Germinal center (tissue), 1 donor: Measurements from ENCODE around the gene KLC1.

Source experiments
- DNase-seq: peaks from one replicate; pipeline ENCODE4 v3.0.0; 2012; ENCODE audit warnings: mixed read lengths, low spot score

The KLC1 gene

DNA sequence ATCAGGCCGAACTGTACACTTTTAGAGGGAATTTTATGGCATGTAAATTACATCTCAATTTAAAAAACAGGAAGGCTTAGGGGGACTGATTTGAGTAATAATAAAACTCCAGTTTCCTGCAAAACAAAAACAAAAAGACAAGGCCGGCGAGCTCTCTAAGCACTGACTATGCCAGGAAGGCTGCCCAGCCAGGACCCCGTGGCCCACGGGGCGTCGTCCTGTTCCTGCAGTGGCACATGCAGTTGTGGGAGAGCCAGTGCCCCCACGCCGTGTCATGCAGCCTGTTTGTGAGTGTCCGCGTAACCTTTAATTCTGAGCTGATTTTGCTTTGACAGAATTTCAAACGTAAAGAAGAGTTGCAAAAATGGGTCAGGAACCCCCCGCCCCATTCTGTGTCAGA, 75.7 kb downstream of the KLC1 start:
- DNase-seq, result no peak

DNA sequence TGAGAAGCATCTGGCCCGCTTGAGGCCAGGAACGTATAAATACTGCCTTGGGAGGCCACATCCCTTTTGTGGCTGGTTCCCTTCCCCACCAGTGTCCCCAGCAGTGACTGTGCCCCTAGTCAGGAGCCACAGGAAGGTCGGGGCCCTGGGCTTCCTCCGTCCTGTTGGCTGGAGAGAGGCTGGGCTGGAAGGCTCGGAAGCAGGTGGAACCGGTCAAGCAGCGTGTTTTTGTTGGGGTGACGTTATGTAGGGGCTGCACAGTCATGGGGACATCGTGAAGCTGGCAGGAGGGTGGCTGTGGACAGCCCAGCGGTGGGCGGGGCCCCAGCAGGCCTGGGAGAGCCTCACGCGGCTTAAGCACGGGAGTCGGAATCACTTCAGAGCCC, 76.1 kb downstream of the KLC1 start:
- no peak for DNase-seq

DNA sequence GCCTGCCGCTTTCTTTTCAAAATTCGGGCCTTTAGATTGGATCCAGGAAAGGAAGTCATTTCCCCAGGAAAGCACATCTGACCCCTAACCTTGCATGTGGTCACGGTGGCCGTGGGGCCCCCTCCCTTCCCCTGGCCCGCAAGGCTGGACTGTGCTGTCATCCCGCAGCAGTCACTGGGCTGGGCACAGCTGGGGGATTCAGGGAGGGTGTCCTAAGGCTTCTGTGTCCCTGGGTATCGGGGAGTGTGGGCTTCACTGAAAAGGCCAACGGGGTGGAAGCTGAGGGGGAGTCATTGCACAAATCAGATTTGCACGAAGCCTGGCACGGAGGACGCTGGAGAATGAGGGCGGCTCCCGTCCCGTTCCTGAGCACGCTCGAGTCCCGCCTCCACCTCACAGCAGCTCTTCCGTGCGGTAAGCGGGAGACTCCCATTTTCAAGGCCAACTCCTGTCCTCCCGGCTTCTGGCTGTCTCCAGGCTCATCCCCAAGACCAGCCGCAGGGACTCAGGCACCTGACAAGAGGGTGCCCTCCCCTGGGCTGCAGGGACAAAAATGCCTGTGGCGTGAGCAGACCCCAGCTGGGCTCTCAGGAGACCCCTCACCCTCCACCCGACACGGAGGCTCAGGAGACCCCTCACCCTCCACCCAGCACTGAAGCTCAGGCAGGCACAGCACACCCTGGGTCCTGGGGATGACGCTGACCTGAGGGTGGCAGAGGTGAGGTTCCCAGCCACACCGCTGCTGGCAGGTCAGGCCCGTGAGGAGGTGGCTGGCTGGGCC, 76.7 kb downstream of the KLC1 start:
- DNase-seq, result no peak

DNA sequence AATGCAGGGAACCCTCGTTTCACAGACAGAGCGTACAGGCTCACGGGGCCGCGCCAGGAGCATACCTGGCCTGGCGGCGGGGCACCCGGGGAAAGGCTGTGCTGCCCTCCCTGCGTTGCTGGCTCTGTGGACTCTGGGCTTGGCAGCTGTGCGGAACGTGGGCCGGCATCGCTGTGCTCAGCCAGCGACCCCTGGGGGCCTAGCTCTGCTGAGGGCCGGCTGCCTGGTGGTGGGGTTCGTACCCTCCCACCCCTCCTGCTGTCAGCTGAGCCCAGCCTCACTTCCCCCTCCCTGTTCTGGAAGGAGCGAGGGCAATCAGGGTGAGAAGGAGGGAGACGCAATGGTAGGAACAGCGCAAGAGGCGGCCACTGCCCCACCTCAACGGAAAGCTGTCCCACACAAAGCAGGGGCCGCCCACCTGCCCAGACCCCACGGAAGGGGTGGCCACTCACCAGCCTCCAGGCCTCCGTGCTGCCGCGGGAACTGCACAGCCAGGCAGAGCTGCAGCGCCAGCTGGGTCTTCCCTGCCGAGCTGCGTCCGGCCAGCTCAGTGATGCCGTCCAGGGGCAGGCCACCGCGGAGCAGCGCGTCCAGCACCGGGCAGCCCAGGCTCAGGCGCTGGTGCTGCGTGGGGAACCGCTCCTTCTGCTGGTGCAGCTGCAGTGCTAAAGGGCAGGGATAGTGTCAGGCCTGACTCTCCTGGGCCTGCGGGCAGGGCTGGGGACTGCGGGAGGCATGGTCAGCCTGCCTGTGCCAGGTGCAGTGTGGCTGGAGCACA, 77.7 kb downstream of the KLC1 start:
- DNase-seq, result no peak

DNA sequence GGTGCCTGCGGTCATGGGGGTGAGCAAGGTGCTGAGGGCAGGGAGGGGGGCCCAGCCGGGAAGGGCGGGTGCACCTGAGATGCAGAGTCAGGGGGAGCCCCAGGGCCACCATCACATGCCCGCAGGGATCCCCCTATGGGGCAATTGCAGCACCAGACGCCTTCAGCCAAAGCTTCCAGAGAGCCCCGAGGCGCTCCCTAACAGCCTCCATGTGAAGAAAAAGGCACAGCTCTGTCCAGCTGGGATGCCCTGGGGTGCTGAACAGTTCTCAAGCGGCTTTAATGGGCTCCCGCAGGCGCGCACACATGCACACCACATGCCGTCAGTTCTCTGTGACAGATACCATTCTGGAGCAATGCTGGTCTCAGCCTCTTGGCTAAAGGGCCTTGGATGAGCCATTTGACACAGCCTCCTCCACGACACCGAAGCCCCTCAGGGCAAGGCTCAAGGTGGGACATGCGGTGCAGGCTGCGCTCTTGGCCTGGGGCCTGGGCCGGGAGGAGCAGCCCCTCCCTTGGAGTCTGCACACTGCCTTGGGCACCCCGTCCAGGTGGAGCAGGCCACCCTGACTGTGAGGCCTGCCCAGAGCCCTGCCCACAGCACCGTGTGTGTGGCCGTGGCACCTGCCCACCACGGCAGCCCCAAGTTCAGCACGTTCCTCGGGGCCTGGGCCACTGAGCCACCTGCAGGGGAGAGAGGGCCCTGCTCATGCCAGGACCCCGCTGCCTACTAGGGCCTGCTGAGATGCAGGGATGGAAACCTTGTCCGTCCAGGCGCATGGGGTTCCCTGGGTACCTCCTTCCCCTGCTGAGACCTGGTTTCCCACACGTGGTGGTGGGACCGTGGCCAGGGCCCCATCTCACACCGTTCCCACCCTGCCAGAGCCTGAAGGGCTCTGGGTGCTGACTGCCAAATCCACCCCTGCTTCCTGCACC, 78.6 kb downstream of the KLC1 start:
- no peak for DNase-seq

DNA sequence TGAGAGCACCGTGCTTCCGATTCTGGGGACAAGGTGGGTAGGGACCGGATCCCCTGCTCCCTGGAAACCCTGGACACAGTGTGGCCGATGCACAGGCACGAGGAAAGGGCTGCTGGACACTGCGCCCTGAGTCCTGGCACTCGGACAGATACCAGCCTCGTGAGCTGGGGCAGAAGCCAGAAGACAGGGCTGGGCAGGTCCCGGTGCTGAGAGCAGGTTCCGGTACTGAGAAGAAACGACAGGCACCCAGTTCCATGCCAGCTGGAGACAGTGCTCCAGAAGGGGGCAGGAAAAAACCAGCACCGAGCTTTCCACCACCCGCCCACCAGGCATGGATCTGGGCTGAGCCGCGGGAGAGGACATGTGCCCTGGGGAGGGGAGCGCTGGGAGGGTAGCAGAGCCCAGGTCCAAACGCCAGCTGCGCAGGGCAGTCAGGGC, 79.8 kb downstream of the KLC1 start:
- no peak for DNase-seq

DNA sequence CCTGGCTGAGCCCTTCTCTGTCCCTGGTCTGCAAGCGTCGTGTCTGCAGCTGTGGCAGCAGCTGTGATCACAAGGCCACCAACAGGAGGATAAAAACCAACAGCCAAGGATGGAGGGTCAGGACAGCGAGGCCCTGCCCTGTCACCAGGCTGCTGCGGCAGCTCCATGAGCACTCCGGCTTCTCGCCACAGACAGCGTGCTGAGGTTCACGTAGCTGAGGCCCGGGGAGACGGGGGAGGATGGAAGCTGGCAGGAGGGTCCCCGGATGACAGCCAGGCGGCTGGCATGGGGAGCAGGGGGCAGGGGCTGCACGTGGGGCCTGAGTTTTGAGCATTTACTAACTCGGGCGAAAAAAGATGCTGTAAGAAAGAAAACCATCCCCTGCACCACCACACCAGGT, 80.8 kb downstream of the KLC1 start:
- DNase-seq, result no peak

DNA sequence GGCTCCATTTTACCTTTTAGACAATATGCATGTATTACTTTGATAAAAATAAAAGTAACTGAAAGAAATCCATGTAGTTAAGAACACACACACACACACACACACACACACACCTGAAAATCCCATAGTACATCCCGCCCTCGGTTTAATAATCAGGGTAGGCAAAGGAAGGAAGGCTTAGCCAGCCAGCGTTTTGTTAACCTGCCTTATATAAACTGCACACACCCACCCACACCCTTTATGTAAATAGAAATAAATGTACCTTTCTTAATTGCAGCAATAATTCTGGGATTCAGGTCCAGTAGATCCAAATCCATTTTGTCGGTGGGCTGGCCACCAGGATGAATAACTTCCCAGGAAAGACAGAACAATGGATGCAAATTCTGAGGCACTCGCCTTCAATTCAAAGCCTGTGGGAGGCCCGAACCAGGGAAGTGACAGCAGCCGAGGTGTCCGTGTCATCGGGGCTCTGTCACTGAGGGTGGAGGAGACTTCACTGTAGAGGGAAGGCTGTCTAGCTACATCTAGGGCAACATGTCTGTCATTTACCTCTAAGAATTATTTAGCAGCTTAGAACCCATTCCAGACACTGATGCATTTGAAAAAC, 81.9 kb downstream of the KLC1 start:
- DNase-seq, result no peak

DNA sequence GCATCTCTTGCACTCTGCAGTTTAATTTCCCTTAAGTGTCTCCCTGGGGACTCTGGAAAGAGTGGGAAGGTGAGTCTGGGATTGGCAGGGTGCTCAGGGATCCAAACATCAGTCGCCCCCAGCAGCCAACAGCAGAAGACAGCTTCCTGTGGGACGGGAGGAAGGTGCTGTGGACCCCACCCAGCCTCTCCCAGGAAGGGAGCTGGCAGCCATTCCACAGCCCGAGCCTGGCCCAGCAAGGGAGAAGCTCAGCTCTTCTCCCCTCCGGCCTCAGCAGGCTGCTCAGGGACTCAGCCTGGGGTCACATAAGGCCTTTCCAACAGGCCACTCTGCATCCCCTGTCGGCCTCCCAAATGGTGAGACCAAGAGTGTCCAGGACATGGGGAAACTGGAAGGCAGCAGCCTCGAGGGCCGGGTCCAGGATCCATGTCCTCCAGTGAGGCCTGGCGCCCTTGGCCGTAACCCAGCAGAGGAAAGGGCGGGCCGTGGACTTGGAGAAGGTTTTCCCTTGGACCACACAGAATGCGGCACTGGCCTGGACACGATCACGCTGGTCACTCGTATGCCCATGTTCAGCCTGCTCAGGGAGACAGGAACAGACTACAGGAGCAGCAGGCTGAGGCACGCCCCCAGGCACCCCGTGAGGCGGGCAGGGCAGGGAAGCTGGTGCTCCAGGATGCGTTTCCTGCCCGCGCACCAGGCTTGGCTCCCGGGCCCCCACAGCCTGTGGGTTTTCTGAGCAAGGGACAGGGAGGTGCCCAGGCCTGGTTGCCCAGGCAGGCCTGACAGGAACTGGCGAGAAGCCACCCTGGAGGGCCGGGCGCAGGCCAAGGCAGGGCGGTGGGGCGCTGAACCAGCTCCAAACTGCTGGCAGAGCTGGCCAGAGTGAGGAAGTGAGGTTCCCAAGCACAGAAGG, 82.8 kb downstream of the KLC1 start:
- no peak for DNase-seq

DNA sequence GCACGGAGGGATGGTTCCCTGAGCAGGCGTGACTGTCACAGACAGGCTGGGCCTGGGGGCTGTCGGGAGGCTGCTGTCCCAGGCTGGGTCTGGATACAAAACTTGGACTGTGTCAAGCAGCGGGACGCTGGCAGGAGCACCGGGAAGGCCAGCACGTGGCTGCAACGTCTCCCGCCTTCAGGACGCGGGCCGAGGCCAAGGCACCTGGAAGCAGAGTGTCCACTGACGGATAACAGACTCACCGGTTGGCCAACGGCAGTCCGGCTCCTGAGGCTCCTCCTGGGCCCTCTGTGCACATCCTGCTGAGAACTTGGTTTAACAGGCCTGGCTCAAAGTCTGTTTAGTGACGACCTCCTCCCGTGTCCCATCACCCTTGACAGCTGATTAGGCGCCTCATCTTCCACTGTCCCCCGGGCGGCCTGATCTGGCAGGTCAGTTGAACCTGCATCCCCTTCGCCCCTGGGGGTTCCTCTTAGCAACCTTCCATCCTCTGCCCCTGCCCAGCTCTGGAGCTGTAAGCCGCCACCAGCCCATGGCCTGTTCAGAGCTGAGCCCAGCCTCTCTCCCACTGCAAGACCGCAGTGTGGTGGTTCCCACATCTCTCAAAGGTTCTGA, 83.7 kb downstream of the KLC1 start:
- DNase-seq, result no peak

DNA sequence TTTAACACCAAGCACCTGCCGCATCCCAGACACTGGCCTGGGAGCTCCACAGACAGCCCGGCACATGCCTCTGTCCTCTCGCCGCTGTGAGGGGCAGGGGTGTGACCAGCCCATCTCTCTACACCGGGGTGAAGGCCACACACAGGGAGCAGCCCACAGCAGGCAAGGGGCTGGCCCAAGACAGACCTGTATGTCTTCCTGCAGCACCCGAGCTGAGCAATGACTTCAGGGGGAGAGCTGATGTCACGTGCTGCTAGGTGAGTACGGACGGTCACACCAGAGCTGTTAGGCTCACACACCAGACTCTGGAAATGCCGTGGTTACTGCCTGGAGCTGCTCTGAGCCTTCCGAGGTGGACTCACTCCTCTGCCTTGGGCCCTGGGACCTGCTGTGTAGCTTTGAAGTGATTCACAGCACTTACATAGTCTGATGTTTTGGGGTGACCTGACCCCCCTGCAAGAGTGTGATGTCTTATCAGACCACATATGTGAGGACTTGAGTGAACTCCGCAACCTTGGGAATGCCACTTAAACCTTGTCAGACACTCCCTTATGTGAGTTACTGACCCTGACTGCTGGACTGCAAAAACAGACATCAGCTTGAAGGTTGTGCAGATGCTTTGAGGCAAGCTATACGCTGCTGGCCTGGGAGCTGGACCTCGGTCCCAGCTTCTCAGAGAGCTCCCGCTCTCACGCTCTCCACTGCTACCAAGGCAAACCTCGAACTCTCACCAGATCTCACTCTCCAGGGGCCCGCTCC, 84.5 kb downstream of the KLC1 start:
- no peak for DNase-seq

DNA sequence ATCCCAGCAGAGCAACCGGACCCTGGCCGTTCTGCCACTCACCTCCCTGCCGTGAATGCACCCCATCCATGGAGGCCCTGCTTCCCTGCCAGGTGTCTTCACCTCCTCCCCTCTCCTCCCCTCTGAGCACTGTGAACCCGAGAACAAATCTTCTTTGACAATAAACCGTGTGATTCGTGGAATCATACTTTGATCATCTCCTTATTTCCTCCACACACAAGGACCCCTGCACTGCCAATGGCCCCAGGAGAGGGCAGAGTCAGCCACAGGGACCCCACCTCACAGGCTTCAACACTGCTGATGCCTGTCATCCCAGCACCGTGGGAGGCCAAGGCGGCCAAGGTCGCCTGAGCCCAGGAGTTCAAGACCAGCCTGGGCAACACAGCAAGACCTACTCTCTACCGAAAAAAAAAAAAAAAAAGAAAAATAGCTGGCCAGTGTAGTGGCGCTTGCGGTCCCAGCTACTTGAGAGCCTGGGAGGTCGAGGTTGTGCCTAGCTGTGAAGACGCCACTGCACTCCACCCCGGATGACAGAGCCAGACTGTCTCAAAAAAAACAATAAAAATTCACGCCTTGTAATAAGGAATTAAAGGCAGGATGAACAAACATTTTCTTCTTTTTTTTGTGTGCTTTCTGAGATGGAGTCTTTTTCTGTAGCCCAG, 85.2 kb downstream of the KLC1 start:
- no peak for DNase-seq

DNA sequence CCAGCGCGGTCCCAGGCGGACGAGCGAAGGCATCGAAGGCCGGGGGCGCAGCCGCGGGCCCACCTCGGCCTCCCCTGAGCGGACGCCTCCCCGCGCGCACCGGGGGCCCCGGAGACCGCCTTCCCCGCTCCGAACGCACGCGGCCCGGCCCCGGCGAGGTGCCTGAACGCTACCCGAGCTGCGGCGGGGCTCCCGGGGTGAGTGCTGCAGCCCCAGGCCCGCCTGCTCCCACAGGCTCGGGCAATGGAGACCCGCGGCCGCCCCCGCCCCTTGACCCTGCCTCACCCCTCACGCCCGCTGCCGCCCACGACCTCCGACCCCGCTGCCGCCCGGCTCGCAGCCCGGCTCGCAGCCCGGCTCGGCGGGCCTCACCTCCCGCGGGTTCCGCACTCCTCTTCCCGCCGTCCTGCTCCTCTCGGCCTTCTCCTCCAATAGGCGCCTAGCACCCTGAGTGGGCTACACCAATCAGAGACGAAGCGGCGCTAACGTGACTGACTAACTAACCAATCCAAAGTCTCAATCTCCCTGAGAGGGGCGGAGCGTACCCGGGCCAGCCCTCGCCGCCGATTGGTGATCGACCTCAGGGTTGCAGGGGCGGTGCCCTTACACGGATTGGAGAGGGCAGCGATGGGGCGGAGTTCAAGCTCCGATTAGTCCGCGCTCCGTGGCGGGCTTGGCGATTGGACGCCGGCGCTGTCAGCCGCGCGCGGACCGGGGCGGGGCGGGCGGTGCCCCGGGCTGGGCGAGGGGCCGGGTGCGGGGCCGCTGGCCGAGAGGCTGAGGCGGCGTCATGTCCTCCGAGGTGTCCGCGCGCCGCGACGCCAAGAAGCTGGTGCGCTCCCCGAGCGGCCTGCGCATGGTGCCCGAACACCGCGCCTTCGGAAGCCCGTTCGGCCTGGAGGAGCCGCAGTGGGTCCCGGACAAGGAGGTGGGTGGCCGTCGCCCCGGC, 86.3 kb downstream of the KLC1 start, which contains the start of the genes XRCC3 and ZFYVE21:
XRCC3 (minus strand) TSS at position 400 of the 949 bp plus-strand sequence. CDS start 4,364 bp downstream, outside the sequence.
ZFYVE21 (plus strand) TSS at position 759 of the 949 bp plus-strand sequence; CDS start at position 791, 32 bp downstream.
- peak; percentile 100 for DNase-seq

DNA sequence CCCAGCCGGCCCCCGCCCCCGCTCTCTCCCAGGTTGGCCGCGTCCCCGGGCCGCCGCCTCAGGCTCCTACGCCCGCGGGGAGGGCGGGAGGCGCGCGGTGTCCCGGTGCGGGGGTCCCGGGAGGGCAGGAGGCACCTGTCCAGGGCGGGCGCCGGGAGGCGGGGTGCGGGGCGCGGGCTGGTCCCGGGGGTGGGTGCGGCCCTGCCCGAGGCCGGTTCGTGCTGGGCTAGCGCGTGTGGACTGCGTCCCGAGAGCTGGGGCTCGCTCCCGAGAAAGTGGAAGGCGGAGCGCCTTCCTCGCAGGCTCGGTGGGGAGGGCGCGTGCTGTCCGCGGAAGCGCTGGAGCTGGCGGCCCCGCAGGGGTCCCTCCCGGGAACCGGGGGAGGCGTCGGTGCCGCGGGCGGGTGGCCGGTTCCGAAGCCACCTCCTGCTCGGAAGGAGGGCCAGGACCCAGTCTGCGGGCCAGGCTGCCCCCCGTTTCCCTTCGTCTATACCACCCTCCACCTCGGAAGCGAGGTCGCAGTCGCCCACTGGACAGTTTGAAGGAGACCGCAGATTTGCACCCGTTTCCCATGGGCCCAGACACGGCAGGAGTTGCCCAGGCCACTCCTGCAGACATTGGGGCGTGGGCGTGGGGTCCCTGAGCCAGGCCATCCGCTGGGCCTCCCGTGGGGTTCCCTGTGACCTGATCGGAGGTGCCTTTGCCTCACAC, 87.2 kb downstream of the KLC1 start:
- peak; percentile 45 for DNase-seq

DNA sequence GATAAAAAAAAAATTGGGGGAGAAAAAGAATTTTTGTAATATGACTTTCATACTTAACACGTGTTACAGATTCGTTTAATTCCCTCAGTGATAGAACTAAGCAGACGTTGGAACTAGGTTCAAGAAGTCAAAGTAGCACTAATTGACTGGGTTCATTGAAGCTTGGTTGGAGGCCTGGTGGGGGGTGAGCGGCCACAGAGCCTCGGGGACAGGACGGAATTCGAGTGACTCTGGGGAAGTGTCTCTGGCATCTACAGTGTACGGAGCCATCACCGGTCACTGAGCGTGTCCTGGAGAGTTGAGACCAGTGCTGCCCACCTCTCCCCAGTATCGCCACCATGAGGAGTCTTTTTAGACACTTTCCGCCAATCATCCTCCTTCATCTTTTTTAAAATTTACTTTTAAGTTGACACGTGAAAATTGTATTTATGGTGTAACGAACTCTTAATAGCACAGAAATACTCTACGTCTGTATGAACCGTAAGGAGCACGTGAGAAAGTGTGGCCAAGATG, 87.9 kb downstream of the KLC1 start:
- no peak for DNase-seq

DNA sequence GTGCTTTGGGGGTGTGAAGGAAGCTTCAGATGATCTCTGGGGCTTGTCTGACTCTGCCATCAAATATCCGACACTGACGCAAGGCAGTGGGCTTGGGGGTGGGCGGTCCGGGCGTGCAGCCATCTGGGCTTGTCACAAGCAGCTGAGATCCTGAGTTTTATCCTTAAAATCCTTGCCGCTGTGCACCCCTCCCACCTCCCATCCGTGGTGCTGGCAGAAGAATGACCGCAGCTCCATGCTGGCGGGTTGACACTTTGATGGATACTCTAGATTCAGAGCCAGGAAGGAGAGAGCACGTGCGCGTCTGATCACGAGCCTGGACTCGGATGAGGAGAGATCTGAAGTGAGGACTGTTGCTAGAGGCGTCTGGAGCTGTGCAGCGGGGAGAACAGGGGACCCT, 89.6 kb downstream of the KLC1 start:
- no peak for DNase-seq

DNA sequence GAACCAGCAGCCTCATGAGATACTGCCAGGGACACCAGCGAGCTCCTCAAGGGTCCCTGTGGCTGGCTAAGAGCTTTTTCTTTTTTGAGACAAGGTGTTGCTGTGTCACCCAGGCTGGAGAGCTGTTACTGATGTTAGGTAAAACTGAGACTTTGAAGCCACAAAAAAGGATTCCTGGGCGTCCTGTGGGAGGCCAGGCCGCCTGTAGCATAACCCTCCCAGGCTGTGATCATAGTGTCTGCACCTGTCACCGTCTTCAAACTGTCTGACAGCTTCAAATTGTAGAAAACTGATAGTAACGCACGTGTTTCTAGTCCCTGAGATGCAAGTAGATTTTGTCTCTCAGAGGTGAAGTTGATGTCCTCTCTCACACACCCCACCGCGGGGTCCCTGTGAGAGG, 90.7 kb downstream of the KLC1 start:
- DNase-seq, result no peak
